ENCODE results near the gene GABBR2.

The GABBR2 gene

GRCh38 chr9:98339987-98340800 lies 368.5 kb downstream of the GABBR2 start:
- H3K27me3 ChIP-seq (ENCODE audit: control insufficient read depth, low read length) = peaks cover 4% of the 10 kb centered on the region; the same call in 1 of the 2 replicates
- no peak overlapping the region for H3K27ac ChIP-seq (ENCODE audit: low read depth, low read length)
- H3K9me3 ChIP-seq (ENCODE audit: control insufficient read depth, insufficient read depth, low read length) = no peaks in the 10 kb centered on the region

GRCh38 chr9:98335661-98336060 lies 373.1 kb downstream of the GABBR2 start:
- H3K4me3 ChIP-seq (ENCODE audit: low read length) = no peak overlapping the region
- H3K79me2 ChIP-seq (ENCODE audit: control insufficient read depth, low read length) = no peaks in the 10 kb centered on the region
- no peaks in the 10 kb centered on the region for H4K20me1 ChIP-seq (ENCODE audit: control insufficient read depth, insufficient read depth, low read depth, low read length)
- H3K27me3 ChIP-seq (ENCODE audit: control insufficient read depth, low read length) = no peaks in the 10 kb centered on the region
- TF ChIP-seq EZH2phosphoT487 (IDR thresholded peaks at IDR 0.05; ENCODE audit: borderline replicate concordance, low read length) (no peak), CTCF (IDR thresholded peaks at IDR 0.05; ENCODE audit: low read depth, low read length, poor library complexity, severe bottlenecking) (no peak)
- no peaks in the 10 kb centered on the region for H3K9me3 ChIP-seq (ENCODE audit: control insufficient read depth, insufficient read depth, low read length)
- no peaks in the 10 kb centered on the region for H3K4me1 ChIP-seq (ENCODE audit: control insufficient read depth, low read length)
- H3K27ac ChIP-seq (ENCODE audit: low read depth, low read length) = no peak overlapping the region
- no peaks in the 10 kb centered on the region for H3K36me3 ChIP-seq (ENCODE audit: control insufficient read depth, low read length)
- H3F3A ChIP-seq (ENCODE audit: control insufficient read depth, insufficient read depth) = no peaks in the 10 kb centered on the region
- no peak overlapping the region for H3K4me2 ChIP-seq (ENCODE audit: low read length)
- H3K9me2 ChIP-seq (replicated peaks; ENCODE audit: control insufficient read depth, low read length) = no peaks in the 10 kb centered on the region

More at GRCh38 chr9:98339987-98340800, 368.5 kb downstream of the GABBR2 start:
- Histone ChIP-seq H3K79me2 (ENCODE audit: control insufficient read depth, low read length) (no peaks in the 10 kb centered on the region), H3K4me2 (ENCODE audit: low read length) (no peak overlapping the region), H3K4me1 (ENCODE audit: control insufficient read depth, low read length) (no peaks in the 10 kb centered on the region), H3K9me2 (replicated peaks; ENCODE audit: control insufficient read depth, low read length) (no peaks in the 10 kb centered on the region), H3K36me3 (ENCODE audit: control insufficient read depth, low read length) (no peaks in the 10 kb centered on the region), H3F3A (ENCODE audit: control insufficient read depth, insufficient read depth) (no peaks in the 10 kb centered on the region), H4K20me1 (ENCODE audit: control insufficient read depth, insufficient read depth, low read depth, low read length) (no peaks in the 10 kb centered on the region), H3K4me3 (ENCODE audit: low read length) (no peak overlapping the region)
- TF ChIP-seq CTCF (IDR thresholded peaks at IDR 0.05; ENCODE audit: low read depth, low read length, poor library complexity, severe bottlenecking) (no peak), EZH2phosphoT487 (IDR thresholded peaks at IDR 0.05; ENCODE audit: borderline replicate concordance, low read length) (no peak)

GRCh38 chr9:98334796-98335195 lies 373.9 kb downstream of the GABBR2 start:
- no peak overlapping the region for H3K4me2 ChIP-seq (ENCODE audit: low read length)
- H3K9me3 ChIP-seq (ENCODE audit: control insufficient read depth, insufficient read depth, low read length) = no peaks in the 10 kb centered on the region
- no peaks in the 10 kb centered on the region for H3K27me3 ChIP-seq (ENCODE audit: control insufficient read depth, low read length)
- no peaks in the 10 kb centered on the region for H4K20me1 ChIP-seq (ENCODE audit: control insufficient read depth, insufficient read depth, low read depth, low read length)
- H3K9me2 ChIP-seq (replicated peaks; ENCODE audit: control insufficient read depth, low read length) = no peaks in the 10 kb centered on the region
- TF ChIP-seq EZH2phosphoT487 (IDR thresholded peaks at IDR 0.05; ENCODE audit: borderline replicate concordance, low read length) (no peak), CTCF (IDR thresholded peaks at IDR 0.05; ENCODE audit: low read depth, low read length, poor library complexity, severe bottlenecking) (no peak)
- H3K4me3 ChIP-seq (ENCODE audit: low read length) = no peak overlapping the region
- no peaks in the 10 kb centered on the region for H3K79me2 ChIP-seq (ENCODE audit: control insufficient read depth, low read length)
- no peak overlapping the region for H3K27ac ChIP-seq (ENCODE audit: low read depth, low read length)
- H3F3A ChIP-seq (ENCODE audit: control insufficient read depth, insufficient read depth) = no peaks in the 10 kb centered on the region
- H3K36me3 ChIP-seq (ENCODE audit: control insufficient read depth, low read length) = no peaks in the 10 kb centered on the region
- no peaks in the 10 kb centered on the region for H3K4me1 ChIP-seq (ENCODE audit: control insufficient read depth, low read length)
